ENCODE measurements around the gene RAB12.
"Not testable (repeated sequence)": the region's sequence is repeated elsewhere in the genome, so short reads cannot be mapped to it uniquely, and the experiment has no call there.

RAB12 gene

GRCh38 chr18:8611916-8612576 is 2.8 kb downstream of the RAB12 start:
- no peak for DNase-seq

DNA sequence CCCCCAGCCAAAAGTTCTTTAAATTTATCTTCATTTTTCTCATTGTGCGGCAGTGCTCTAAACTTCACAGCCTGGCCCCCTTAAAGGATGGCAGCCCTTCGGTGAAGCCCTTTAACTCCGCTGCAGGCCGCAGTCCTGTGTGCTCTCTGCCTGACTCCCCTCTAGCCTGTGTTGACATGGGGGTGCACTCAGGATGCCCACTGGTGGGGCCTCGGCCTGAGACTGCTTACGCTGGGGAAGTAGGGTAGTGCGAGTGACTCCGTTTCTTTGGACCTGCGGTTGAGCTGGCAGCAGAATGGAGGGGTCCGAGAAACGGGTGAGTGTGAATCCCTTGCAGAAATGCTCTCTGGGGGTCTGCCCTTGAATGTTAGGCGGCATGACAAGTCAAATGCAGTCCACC is 5.6 kb downstream of the RAB12 start:
- DNase-seq = no peak

DNA sequence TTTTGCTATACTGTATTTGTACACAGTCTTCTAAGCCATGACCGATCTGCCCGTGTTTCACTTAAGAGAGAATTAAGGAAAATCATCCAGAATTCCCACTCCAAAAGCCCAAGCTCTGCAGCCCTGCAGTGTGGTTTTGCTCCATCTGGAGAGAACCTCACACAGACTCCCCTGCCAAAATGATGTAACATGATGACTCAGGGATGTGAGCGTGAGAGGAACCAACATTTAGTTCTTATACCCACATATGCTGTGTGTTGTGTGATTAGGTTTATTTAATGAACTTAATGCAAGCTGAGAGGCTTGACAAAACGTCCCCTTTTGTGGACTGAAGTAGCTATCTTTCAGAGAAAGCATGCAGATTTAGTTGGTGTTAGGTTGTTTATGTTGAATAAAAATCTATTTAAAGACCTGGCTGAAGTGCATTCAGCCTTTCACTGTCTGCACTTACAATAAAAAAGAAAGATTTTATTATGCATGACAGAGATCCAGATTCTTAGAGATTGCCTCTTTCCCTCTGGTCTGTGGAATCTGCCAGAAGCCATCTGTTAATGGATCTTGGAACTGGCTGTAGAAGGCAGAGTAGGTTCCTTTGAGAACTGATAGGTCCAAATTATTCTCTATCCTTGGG is 6.3 kb downstream of the RAB12 start:
- DNase-seq = peak in 15 of 56 donors; percentile 5 to 55 (median 29)

- no peak for DNase-seq
Observed at GRCh38 chr18:8616028-8616401, 6.8 kb downstream of the RAB12 start.

GRCh38 chr18:8617907-8618306 is 8.7 kb downstream of the RAB12 start:
- no peak for DNase-seq

GRCh38 chr18:8619041-8619440 is 9.8 kb downstream of the RAB12 start:
- DNase-seq = no peak

DNA sequence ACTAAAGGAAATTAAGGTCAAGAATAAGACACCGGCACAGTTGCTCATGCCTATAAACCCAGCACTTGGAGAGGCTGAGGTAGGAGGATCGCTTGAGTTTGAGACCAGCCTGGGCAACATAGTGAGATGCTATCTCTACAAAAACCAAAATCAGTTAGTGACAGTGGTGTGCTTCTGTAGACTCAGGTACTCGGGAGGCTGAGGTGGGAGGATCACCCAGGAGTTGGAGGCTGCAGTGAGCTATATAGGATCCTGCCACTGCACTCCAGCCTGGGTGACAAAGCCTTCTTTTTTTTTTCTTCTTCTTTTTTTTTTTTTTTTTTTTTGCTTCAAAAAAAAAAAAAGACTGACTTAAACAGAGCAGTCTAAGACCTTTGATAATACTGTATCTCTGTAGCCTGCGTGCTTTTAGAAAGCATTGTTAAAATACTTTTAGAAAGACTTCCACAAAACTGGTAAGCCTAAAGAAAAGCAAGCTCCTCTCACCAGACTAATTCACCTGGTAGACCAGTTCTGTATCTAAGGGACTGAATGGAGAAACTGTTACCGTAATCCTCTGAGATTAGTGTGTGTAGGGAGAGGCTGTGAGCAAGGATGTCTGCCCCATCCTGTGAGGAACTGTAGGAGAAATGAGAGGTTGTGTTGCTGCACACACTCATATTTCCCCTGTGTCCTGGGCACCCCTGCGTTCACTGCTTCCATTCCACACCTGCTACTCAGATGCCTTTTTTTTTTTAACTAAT is 10.8 kb downstream of the RAB12 start:
- no peak for DNase-seq

GRCh38 chr18:8620845-8621244 is 11.6 kb downstream of the RAB12 start:
- DNase-seq = no peak

DNA sequence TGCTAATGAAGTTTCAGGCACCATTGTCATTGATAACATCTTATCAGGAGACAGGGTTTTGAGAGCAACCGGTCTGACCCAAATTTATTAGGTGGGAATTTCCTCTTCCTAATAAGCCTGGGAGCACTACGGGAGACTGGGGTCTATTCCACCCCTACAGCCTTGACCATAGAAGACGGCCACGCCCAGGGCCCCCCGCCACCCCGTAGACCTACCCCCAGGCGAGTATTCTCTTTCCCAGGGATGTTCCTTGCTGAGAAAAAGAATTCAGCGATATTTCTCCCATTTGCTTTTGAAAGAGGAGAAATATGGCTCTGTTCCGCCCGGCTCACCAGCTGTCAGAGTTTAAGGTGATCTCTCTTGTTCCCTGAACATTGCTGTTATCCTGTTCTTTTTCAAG is 13.4 kb downstream of the RAB12 start:
- DNase-seq = not testable (repeated sequence)

GRCh38 chr18:8623549-8624106 is 14.4 kb downstream of the RAB12 start:
- peak in 3 of 56 donors; percentile 11 to 24 (median 14) for DNase-seq

GRCh38 chr18:8625461-8626092 is 16.3 kb downstream of the RAB12 start:
- no peak for DNase-seq

GRCh38 chr18:8626414-8627106 is 17.3 kb downstream of the RAB12 start:
- DNase-seq = no peak

- DNase-seq = peak in 16 of 56 donors; percentile 4 to 53 (median 28)
Observed at GRCh38 chr18:8627107-8627472, 17.9 kb downstream of the RAB12 start.

GRCh38 chr18:8627540-8627939 is 18.3 kb downstream of the RAB12 start:
- no peak for DNase-seq

DNA sequence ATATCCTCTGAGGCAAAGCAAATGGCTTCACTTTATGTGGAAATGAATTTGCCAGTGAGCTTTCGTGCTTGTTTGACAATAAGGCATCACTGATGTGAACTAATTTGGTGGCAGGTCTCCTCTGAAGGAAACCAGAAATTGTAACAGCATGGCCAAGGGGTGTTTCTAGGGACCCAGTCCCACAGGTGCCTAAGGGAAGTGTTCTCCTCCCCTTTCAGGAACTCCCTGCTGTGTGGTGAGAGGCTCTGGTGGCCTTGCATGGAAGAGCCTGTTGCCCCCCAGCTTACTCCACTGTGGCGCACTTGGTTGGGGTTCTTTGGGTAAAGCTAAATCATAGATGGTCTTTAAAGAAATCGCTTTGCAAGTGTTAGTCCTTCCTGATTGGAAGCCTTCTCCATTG is 20.4 kb downstream of the RAB12 start:
- no peak for DNase-seq

DNA sequence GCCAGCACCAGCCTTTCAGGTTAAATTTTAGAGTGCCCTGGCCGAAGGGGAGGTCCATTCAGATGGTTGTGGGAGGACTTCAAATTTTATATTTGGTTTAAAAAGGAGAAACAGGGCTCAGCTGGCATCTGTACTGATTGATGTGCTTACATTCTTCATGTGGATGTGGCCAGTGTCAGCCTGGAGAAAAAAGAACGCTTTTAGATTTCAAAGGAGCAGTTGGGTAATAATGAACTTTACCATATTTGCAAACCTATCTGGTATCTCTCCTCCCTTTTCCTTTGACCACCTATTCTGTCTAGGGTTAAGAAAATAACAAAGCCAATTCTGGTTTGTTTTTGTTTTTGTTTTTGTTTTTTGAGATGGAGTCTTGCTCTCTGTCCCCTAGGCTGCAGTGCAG is 21.3 kb downstream of the RAB12 start:
- DNase-seq = no peak

- DNase-seq = peak in 3 of 56 donors; percentile 13 to 42 (median 28)
Observed at GRCh38 chr18:8631265-8631664, 22.0 kb downstream of the RAB12 start.

- DNase-seq = no peak
Observed at GRCh38 chr18:8632386-8632785, 23.1 kb downstream of the RAB12 start.

DNA sequence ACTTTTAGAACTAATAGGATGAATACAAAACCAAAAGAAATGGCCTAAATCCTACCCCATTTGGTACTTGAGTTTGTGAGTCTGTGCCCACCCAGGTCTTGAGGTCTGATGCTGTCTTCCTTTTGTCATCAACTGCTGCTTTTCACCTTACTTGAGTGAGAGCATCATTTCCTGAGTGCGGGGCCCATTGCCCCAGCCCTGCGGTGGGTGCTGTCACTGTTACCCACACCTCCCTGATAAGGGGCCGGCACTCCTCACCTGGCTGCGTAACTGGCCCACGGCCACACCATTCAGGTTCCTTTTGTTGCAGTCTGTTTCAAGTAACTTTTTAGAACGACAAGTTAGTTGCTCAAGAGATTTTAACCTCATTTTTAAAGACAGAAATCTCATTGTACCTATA is 25.3 kb downstream of the RAB12 start:
- DNase-seq = no peak

- DNase-seq = peak in 3 of 56 donors; percentile 10 to 34 (median 25)
Observed at GRCh38 chr18:8635087-8635486, 25.9 kb downstream of the RAB12 start.

GRCh38 chr18:8639762-8640161 is 30.5 kb downstream of the RAB12 start:
- no peak for DNase-seq

Data from amygdala (tissue), 56 donors.